HCT116 (cell line): ENCODE measurements around the gene CCDC106. TPM values are rescaled to one million over a fixed set of nuclear protein-coding genes. Genes with fewer than 3 reads are reported as not detected.

ENCODE experiments used
- ATAC-seq: fragments of 200-7000 bp; cut with Tn5 transposase; 2 replicates; pipeline ENCODE4 v1.9.1; 2020; ENCODE audit warnings: mild to moderate bottlenecking, moderate library complexity
- BruUV-seq: library from RNA; stranded (reverse); fragments of 400-500 nt; replicated peaks from 2 replicates; lab custom pipeline; 2021; lab: Mats Ljungman, UMichigan
- CTCF ChIA-PET: fragments of 300-600 bp; sonication (Branson Sonifier 250); formaldehyde crosslinking; loops from one replicate; lab custom pipeline; 2021; ENCODE audit warnings: antibody characterized with exemption; lab: Charles Lee
- POLR2A ChIA-PET: fragments of 300-600, 350-600 bp; sonication (Branson Sonifier 250); formaldehyde crosslinking; loops from one replicate; lab custom pipeline; 2021; ENCODE audit warnings: antibody characterized with exemption; lab: Charles Lee
- RAD21 ChIA-PET, 2 experiments: fragments of 300-600 bp; sonication (Branson Sonifier 250); formaldehyde crosslinking; loops; one replicate each; lab custom pipeline; 2023; ENCODE audit warnings: low total read pairs in 2 of 2; ENCODE audit not compliant: uncharacterized antibody in 2 of 2, unreplicated experiment in 2 of 2, low non-redundant PET in 1 of 2; lab: Charles Lee
- DNase-seq: peaks from one replicate; pipeline ENCODE4 v3.0.0-alpha.2; 2010; ENCODE audit warnings: low read depth, low spot score
- H2AFZ ChIP-seq: fragments of 200-600 bp; shearing (Covaris generic), sonication (generic); 2 replicates; pipeline ENCODE4 v1.6.1; 2017; ENCODE audit warnings: low read depth, mixed run types, mixed read lengths, antibody characterized with exemption, low read length; ENCODE audit not compliant: poor library complexity, severe bottlenecking
- H3K27ac ChIP-seq: 2 replicates; pipeline ENCODE4 v1.5.1; 2012; ENCODE audit warnings: low read depth, low read length
- H3K27me3 ChIP-seq: fragments of 200-600 bp; sonication (generic); 2 replicates; pipeline ENCODE4 v1.6.1; 2016; ENCODE audit warnings: mixed run types, low read length, mixed read lengths; ENCODE audit not compliant: insufficient read depth
- H3K36me3 ChIP-seq, 2 experiments: fragments of 200-500 bp in 1 of 2; fragments of 200-600 bp in 1 of 2; sonication (Bioruptor generic) in 1 of 2; sonication (generic) in 1 of 2; 2 replicates each; pipeline versions ENCODE4 v1.5.1 to v1.6.1; 2014 to 2016; ENCODE audit warnings: low read length in 2 of 2, inconsistent platforms in 1 of 2, mixed read lengths in 1 of 2, mixed run types in 1 of 2; ENCODE audit not compliant: insufficient read depth in 2 of 2, control insufficient read depth in 1 of 2
- H3K4me1 ChIP-seq, 2 experiments: fragments of 200-600 bp in 1 of 2; sonication (generic) in 1 of 2; 2 replicates each; pipeline versions ENCODE4 v1.5.1 to v1.6.1; 2012 to 2017; ENCODE audit warnings: low read length in 2 of 2, inconsistent platforms in 1 of 2, mild to moderate bottlenecking in 1 of 2, mixed read lengths in 1 of 2, mixed run types in 1 of 2, moderate library complexity in 1 of 2; ENCODE audit not compliant: insufficient read depth in 2 of 2, control insufficient read depth in 1 of 2
- H3K4me2 ChIP-seq: fragments of 200-600 bp; sonication (generic); 2 replicates; pipeline ENCODE4 v1.6.1; 2017; ENCODE audit warnings: mixed run types, low read length, mixed read lengths
- H3K4me3 ChIP-seq, 2 experiments: fragments of 200-600 bp in 1 of 2; sonication (generic) in 1 of 2; replicated peaks in 1 of 2; 2 replicates each; pipeline ENCODE4 v1.5.1; 2011 to 2016; ENCODE audit warnings: low read length in 2 of 2, control low read depth in 1 of 2, low read depth in 1 of 2, mild to moderate bottlenecking in 1 of 2, mixed read lengths in 1 of 2, mixed run types in 1 of 2
- H3K79me2 ChIP-seq: fragments of 200-600 bp; sonication (generic); 2 replicates; pipeline ENCODE4 v1.6.1; 2017; ENCODE audit warnings: mild to moderate bottlenecking, mixed run types, low read length, moderate library complexity, mixed read lengths; ENCODE audit not compliant: insufficient read depth
- H3K9ac ChIP-seq: fragments of 200-600 bp; sonication (generic); 2 replicates; pipeline ENCODE4 v1.6.1; 2016; ENCODE audit warnings: low read length, mixed read lengths
- H3K9me2 ChIP-seq: fragments of 200-600 bp; sonication (generic), shearing (Covaris generic); 2 replicates; pipeline ENCODE4 v1.6.1; 2017; ENCODE audit warnings: mixed run types, mild to moderate bottlenecking, moderate library complexity; ENCODE audit not compliant: insufficient read depth
- H3K9me3 ChIP-seq, 2 experiments: fragments of 200-500 bp in 1 of 2; fragments of 200-600 bp in 1 of 2; sonication (Bioruptor generic) in 1 of 2; sonication (generic) in 1 of 2; 2 replicates each; pipeline ENCODE4 v1.6.1; 2014 to 2017; ENCODE audit warnings: low read length in 2 of 2, mixed read lengths in 2 of 2, inconsistent platforms in 1 of 2, low read depth in 1 of 2, mild to moderate bottlenecking in 1 of 2, mixed run types in 1 of 2, moderate library complexity in 1 of 2; ENCODE audit not compliant: control insufficient read depth in 1 of 2, insufficient read depth in 1 of 2
- H4K20me1 ChIP-seq: fragments of 200-600 bp; sonication (generic), shearing (Covaris generic); 2 replicates; pipeline ENCODE4 v1.6.1; 2017; ENCODE audit warnings: mixed run types, mild to moderate bottlenecking, moderate library complexity; ENCODE audit not compliant: insufficient read depth
- EZH2 ChIP-seq: fragments of 200-600 bp; sonication (generic); IDR thresholded peaks from 2 replicates; pipeline ENCODE4 v1.6.1; 2017; ENCODE audit warnings: antibody characterized with exemption, mixed run types
- SP1 ChIP-seq: IDR thresholded peaks from 2 replicates; pipeline ENCODE4 v1.6.1; 2012; ENCODE audit warnings: low read depth
- TCF7L2 ChIP-seq: IDR thresholded peaks from 2 replicates; pipeline ENCODE4 v1.7.0; 2011; ENCODE audit warnings: borderline replicate concordance, inconsistent platforms; ENCODE audit not compliant: insufficient read depth, insufficient read length; ENCODE audit errors: extremely low read depth
- YY1 ChIP-seq: IDR thresholded peaks from 2 replicates; pipeline ENCODE4 v1.6.1; 2011; ENCODE audit warnings: low read length, low read depth, moderate library complexity, mild to moderate bottlenecking; ENCODE audit not compliant: insufficient replicate concordance; ENCODE audit errors: extremely low read depth
- ZNF274 ChIP-seq: fragments of 200-500 bp; sonication (Bioruptor generic); IDR thresholded peaks from 2 replicates; pipeline ENCODE4 v1.6.1; 2014; ENCODE audit warnings: mild to moderate bottlenecking, low read depth, low read length, inconsistent platforms
- intact Hi-C: fragments of 100-400 bp; cut with micrococcal nuclease; formaldehyde crosslinking; loops from 2 replicates; pipeline ENCODE4 v1.10.0; 2022
- total RNA-seq: library from RNA; stranded (reverse); gene quantifications from one replicate; pipeline ENCODE4 v1.2.1, GENCODE V29; 2021; ENCODE audit not compliant: unreplicated experiment
- TF ChIP-seq, protein P1 (sequence below), 3 experiments: fragments of 200-600 bp in 1 of 3; sonication (generic) in 1 of 3; IDR thresholded peaks in 2 of 3; conservative IDR thresholded peaks in 1 of 3; 2 replicates each; pipeline ENCODE4 v1.5.1; 2012 to 2017; ENCODE audit warnings: low read depth in 2 of 3, low read length in 2 of 3, antibody characterized with exemption in 1 of 3, borderline replicate concordance in 1 of 3, control low read depth in 1 of 3, mild to moderate bottlenecking in 1 of 3, mixed read lengths in 1 of 3, mixed run types in 1 of 3, moderate library complexity in 1 of 3; ENCODE audit not compliant: insufficient read depth in 1 of 3
- TF ChIP-seq, protein P2 (sequence below): IDR thresholded peaks from 2 replicates; pipeline ENCODE4 v1.6.1; 2012

CCDC106 gene
- total RNA-seq, 1 experiment from 2014 or later, result 1.0 TPM

DNA sequence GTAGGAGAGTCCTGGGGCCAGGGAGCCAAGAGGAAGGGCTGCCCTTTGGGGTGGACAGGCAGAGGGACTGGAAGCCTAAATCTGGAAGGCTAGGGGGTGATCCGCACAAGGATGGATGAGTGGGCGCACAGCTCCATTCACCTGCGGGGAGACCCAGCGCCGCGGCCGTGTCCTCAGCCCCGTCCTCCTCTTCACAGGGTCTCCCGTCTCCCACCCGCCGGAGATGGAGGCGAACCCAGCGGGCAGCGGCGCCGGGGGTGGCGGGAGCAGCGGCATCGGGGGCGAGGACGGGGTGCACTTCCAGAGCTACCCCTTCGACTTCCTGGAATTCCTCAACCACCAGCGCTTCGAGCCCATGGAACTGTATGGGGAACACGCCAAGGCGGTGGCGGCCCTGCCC is 34.6 kb upstream of the CCDC106 start:
- Histone ChIP-seq H3K27me3 (no peaks in the 10 kb centered on the region), H4K20me1 (no peaks in the 10 kb centered on the region), H2AFZ (no peak overlapping the region), H3K36me3 (peaks cover 8 to 14% of the 10 kb centered on the region in 2 experiments; a peak in 3 of 4 replicates), H3K9ac (no peak overlapping the region), H3K4me3 (no peak overlapping the region), H3K9me3 (no peaks in the 10 kb centered on the region), H3K4me1 (no peaks in the 10 kb centered on the region), H3K4me2 (no peak overlapping the region), H3K9me2 (no peaks in the 10 kb centered on the region), H3K27ac (no peak overlapping the region), H3K79me2 (peaks cover 26% of the 10 kb centered on the region; the same call in 1 of the 2 replicates)
- CTCF ChIA-PET, result no interaction called here
- intact Hi-C loops, result no loop called here
- ATAC-seq (no peak), DNase-seq (no peak)
- TF ChIP-seq SP1 (no peak), YY1 (no peak), EZH2 (no peak), TCF7L2 (no peak), ZNF274 (no peak)
- TF ChIP-seq, protein P1, sequence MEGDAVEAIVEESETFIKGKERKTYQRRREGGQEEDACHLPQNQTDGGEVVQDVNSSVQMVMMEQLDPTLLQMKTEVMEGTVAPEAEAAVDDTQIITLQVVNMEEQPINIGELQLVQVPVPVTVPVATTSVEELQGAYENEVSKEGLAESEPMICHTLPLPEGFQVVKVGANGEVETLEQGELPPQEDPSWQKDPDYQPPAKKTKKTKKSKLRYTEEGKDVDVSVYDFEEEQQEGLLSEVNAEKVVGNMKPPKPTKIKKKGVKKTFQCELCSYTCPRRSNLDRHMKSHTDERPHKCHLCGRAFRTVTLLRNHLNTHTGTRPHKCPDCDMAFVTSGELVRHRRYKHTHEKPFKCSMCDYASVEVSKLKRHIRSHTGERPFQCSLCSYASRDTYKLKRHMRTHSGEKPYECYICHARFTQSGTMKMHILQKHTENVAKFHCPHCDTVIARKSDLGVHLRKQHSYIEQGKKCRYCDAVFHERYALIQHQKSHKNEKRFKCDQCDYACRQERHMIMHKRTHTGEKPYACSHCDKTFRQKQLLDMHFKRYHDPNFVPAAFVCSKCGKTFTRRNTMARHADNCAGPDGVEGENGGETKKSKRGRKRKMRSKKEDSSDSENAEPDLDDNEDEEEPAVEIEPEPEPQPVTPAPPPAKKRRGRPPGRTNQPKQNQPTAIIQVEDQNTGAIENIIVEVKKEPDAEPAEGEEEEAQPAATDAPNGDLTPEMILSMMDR (IDR thresholded peaks at IDR 0.05 in 2 of 3, conservative IDR thresholded peaks at IDR 0.05 in 1 of 3; ENCODE audit: borderline replicate concordance in 1 of 3, insufficient read depth in 1 of 3, low read depth in 2 of 3, low read length in 2 of 3), result no peak
- TF ChIP-seq, protein P2, sequence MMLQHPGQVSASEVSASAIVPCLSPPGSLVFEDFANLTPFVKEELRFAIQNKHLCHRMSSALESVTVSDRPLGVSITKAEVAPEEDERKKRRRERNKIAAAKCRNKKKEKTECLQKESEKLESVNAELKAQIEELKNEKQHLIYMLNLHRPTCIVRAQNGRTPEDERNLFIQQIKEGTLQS, result no peak
- RAD21 ChIA-PET, result no interaction called here
- POLR2A ChIA-PET, result interaction anchor here (1.1 kb wide), 1 partner anchor 11 kb away, joined by 3 read pairs; the partner anchor contains the start of gene ZNF784
- BruUV-seq, result no TSS peak
